ENCODE results near the gene TMC3.
A peak's percentile ranks its signal among the peaks of the same experiment; 100 is the strongest.

The TMC3 gene

GRCh38 chr15:81297603-81298575, 76.1 kb downstream of the TMC3 start:
- DNase-seq (ENCODE audit: low spot score) = peak; percentile 42

DNA sequence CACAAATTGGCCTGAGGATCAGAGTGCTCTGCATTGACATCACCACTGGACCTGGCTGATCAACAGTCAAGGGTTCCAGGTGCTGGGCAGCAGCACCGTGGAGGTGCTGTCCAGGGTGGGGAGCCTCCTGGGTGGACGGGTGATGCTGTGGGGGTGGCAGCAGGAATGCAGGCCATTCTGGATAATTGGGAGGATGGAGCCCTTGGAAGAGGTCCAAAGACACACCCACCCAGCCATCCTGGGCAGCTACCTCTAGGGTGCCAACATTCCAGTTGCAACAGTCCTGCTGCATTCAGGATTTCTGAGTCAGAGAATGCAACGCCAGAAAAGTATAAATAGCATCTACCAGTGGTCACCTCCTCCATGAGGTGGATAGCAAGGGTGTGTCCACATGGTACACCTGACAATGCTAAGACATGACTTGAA, 76.9 kb downstream of the TMC3 start:
- DNase-seq (ENCODE audit: low spot score) = no peak

GRCh38 chr15:81296673-81297072, 77.3 kb downstream of the TMC3 start:
- peak; percentile 87 for DNase-seq (ENCODE audit: low spot score)

GRCh38 chr15:81296186-81296585, 77.8 kb downstream of the TMC3 start:
- no peak for DNase-seq (ENCODE audit: low spot score)

DNA sequence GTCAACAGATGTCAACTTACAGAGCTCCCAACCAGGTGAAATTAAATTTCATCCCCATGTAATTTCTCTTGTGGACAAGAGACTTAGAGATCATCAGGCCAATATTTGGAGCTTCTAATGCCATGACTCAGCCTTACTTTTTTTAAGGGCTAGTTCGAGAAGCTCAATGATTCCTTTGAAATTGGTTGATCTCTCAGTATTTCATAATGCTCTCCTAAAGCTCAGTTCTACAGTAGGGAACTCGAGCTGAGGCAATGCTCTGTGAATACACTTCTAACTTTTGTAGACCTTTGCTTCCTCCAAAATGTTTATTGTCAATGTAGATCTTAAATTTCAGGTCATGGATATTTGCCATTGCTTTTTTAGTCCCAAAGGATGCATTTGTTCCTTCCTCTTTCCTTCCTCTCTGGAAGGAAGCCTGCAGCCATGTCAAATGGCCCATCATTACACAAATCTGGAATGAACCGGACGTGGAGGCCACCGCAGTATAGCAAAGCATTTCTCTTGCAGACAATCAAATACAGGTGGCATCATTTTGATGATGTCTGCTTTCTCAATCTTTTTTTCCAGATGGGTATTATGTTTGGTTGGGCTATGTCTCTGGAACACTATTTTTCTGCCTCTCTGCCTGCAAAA, 78.4 kb downstream of the TMC3 start:
- no peak for DNase-seq (ENCODE audit: low spot score)

DNA sequence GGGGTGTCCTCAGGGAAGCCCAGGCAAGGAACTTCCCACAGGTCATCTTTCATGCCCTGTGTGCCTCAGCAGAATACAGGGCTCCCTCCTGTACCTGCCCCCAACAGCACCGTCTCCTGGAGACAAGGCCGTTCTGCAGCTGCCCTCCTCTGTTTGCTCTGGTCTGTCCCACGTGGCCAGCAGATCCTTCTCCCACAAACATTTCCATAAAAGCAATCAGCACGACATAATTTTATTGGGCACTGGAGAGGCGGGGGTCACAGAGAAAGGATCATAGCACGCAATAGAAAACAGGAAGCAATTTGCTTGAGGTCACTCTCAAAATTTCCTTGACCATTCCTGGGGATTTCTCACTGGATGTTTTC, 79.5 kb downstream of the TMC3 start:
- DNase-seq (ENCODE audit: low spot score) = no peak

DNA sequence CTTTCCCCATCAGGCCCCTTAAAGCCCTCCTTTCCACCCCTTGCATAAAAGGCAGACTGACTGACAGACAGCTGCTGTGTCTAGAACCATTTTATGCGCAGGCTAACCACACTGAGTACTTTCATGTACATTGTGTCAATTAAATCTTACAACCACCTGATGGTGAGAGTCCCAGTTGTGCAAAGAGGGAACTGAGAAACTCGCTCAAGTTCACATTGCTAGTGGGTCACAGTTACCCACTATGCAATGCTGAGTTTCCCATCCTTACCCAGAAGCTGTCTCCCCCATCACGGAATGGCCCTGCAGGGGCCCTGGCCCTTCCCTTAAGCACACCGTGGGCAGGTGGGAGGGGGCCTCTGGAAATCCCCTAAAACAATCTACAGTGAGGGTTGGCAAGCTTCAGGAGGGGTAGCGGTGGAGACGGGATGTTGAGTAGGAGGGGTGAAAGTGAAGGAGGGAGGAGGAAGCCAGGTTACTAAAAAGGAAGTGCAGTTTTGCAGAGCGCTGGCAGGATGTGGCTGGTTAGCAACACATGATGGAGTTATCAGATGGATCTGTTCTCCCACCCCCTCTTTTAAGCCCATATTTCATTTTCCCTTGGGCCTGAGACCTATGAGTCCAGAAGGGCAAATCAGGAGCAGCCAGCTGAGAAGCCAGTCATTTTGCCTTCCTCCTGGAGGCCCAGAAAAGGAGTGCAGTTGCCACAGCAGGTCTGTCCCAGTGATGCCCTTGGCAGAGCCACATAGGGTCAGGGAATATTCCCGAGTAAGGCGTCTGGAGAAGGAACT, 80.1 kb downstream of the TMC3 start:
- peak; percentile 88 for DNase-seq (ENCODE audit: low spot score)

GRCh38 chr15:81292523-81293001, 81.5 kb downstream of the TMC3 start:
- peak; percentile 43 for DNase-seq (ENCODE audit: low spot score)

DNA sequence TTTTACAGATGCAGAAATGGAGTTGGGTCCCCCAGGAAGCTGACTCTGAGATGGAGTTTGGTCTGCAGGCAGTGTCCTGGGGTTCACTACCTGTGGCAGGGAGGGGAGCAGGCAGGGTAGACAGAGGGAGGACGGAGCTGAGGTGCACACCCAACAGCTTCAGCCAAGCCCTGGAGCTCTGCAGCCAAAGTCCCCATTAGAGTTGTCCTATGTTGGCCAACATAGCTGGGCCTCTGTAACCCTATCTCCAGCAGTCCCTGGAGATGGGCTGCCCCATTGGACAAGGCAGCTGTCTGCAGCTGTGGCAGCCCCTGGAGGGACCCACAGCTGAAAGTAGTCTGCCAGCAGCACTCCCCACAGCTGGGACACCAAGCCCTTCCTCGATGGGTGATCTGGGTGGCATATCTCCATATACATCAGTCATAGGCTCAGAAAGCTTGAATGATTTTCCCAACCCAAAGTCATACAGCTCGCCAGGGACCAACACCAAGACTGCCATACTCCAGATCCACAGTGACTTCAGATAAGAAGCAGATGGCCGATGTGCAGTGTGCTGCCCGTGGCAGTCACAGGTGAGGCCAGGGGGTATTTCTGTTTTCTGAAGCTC, 82.0 kb downstream of the TMC3 start:
- no peak for DNase-seq (ENCODE audit: low spot score)

DNA sequence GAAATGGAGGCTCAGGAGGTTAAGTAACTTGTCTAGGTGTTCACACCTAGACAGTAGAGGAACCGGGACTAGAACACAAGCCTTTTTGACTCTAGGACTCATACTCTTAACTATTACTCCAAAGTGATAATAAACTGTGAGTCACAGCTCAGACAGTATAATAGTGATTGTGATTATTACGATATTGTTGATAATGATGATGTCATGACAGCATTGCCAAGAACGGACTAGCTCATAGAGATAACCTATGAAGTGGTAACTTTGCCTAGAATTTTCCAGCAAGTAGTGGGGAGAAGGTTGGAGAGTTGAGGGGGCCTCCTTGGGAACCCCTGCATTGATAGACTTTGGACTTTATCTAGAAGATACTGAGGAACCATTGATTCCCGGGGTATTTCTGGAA, 84.1 kb downstream of the TMC3 start:
- DNase-seq (ENCODE audit: low spot score) = no peak

GRCh38 chr15:81288616-81289015, 85.4 kb downstream of the TMC3 start:
- DNase-seq (ENCODE audit: low spot score) = no peak

DNA sequence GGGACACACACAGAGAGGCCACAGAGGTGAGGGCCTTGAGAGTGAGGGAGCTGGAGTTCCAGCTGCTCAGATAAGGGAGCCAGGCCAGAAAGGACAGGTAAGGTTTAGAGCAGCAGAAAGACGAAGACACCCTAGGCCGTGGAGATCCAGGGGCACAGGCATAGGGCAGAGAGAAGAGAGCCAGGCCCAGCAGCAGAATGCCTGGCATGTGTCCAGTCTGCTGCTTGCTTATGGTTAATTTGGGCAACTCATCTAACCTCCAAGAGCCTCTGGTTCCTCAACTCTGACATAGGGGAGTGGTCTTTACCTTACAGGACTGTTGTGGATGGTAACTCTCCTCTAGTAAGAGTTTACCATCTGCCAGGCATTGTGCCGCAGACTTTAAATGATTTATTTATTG, 86.0 kb downstream of the TMC3 start:
- no peak for DNase-seq (ENCODE audit: low spot score)

GRCh38 chr15:81286621-81287121, 87.3 kb downstream of the TMC3 start:
- DNase-seq (ENCODE audit: low spot score) = peak; percentile 52

DNA sequence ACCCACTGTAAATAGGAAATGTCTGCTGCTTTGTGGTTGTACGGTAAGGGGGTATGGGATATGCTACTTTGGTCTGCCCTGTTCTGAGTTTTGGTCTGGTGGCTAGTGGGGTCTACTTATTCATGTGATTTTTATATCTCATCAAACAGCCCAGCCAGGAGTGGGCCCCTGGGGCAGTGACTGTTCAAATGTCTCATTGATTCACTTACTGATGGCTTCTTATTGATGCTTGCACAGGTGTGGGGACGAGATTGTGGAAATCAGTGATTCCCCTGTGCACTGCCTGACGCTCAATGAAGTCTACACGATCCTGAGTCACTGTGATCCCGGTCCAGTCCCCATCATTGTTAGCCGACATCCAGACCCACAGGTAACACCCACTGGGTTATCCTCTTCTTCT, 88.6 kb downstream of the TMC3 start:
- no peak for DNase-seq (ENCODE audit: low spot score)

DNA sequence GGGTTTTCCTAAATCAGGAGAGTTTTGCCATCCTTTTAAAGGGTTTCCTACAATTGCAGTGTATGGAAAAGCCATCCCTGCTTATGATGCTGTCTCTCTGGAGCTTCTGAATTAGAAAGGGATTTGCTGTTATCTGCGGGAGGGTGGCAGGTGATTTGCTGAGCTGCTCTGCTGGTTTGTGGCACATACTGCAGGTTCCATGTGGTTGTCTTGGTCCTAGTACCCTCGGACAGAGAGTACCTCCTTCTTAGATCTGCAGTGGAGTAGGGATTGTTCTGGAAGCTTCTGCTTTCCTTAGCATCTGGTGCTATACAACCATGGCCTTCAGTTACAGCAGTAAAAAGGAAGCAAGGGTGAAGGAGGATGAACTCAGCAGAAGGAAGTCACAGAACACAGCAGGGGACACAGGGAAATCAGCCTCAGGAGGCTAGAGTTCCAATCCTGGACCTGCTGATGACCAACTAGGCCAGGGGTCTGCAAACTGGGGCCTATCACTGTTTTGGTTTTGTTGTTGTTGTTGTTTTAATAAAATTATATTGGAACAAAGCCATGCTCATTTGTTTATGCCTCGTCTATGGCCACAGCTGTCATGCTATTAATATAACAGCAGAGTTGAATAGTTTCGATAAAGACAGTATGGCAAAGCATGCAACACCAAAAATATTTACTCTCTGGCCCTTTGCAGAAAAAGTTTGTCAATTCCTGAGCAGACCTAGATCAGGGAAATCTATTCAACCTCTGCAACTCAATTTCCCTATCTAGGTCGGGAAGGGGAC, 89.6 kb downstream of the TMC3 start:
- DNase-seq (ENCODE audit: low spot score) = no peak

DNA sequence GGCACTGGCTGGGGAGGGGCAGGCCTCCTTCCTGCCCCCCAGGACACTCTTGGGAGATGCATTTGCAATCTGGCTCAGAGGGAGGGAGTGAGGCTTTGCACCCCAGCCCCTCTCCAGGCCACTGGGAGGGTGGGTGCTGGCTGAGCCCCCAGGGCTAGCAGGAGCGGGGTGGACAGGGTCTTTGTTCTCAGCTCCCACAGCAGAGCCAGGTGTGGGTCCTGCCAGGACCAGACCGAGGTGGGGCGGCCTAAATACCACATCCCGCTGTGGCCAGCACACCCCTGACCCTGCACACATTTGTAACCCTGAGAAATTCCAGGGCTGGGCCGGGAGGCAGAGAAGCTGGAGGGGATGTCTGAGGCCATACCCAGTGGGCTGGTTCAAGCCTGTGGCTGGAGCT, 91.1 kb downstream of the TMC3 start:
- no peak for DNase-seq (ENCODE audit: low spot score)

GRCh38 chr15:81282606-81282895, 91.5 kb downstream of the TMC3 start:
- DNase-seq (ENCODE audit: low spot score) = no peak

DNA sequence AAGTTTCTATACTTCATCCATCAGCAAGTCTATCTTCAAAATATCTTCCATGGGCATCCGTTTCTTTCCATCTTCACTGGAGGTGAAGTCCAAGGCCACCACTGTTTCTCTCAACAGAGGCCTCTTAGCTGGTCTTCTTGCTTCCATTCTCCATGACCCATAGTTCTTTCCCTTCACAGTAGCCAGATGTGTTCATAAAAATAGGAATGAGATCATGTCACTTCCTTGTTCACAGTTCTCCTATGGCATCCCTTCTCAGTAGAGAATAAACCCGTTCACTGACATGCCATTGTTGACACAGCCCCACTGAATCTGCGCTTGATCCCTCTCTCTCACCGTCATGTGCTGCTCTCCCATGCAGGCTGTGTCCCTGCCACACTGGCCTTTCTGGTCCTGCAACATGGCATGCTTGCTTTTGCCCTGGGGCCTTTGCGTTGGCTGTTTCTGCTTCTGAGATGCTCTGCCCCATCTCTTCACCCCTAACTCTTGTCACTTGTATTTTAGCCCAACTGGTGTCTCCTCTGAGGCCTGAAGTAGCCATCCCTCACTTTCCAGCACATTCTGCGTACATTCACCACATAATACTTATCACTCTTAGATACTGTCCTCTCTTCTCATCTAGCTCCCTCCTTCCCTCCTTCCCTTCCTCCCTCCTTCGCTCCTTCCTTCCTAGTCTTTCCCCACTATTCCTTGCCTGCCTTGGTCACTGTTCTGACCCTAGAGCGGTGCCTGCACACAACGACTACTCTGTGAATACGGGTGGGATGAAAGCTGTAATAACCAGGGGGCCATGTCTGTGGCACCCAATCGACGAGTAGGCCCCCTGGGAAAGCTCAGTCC, 92.0 kb downstream of the TMC3 start:
- no peak for DNase-seq (ENCODE audit: low spot score)

GRCh38 chr15:81281456-81281735, 92.6 kb downstream of the TMC3 start:
- no peak for DNase-seq (ENCODE audit: low spot score)
